Urinary bladder (tissue), 4 donors: ENCODE results near the gene RBMS1. TPM values are rescaled to one million over a fixed set of nuclear protein-coding genes. Genes with fewer than 3 reads are reported as not detected.

Source experiments
- DNase-seq: peaks from one replicate; pipeline ENCODE4 v3.0.0-alpha.2; 2015; ENCODE audit errors: extremely low spot score
- H3K27ac ChIP-seq: one replicate; pipeline ENCODE4 v1.5.1; 2013; ENCODE audit warnings: low read depth, mild to moderate bottlenecking, moderate library complexity
- H3K36me3 ChIP-seq: one replicate; pipeline ENCODE4 v1.6.1; 2013; ENCODE audit warnings: mild to moderate bottlenecking, moderate library complexity; ENCODE audit not compliant: insufficient read depth
- H3K4me1 ChIP-seq: one replicate; pipeline ENCODE4 v1.6.1; 2013; ENCODE audit warnings: mild to moderate bottlenecking, moderate library complexity; ENCODE audit not compliant: insufficient read depth
- H3K4me3 ChIP-seq: one replicate; pipeline ENCODE4 v1.5.1; 2013; ENCODE audit warnings: low read depth, low read length
- WGBS: extraction: QIAGEN DNeasy Blood & Tissue Kit; methylation state at CpG from one replicate; pipeline ENCODE4 v1.1.7; 2013; 5-methylcytosine and 5-hydroxymethylcytosine counted together
- polyA plus RNA-seq: library from polyadenylated mRNA; stranded (reverse); fragments of 200-250 nt; gene quantifications from one replicate; pipeline ENCODE4 v1.2.3, GENCODE V29; 2013
- total RNA-seq: library from RNA; depleted of rRNA; stranded (reverse); fragments of >200 nt; gene quantifications from one replicate; pipeline ENCODE4 v1.2.3, GENCODE V29; 2014
- donor health status: healthy with polysubstance abuse.
- donor health status: healthy.

RBMS1 gene
- total and polyA plus RNA-seq, 2 donors: 41.7 to 182 TPM

DNA sequence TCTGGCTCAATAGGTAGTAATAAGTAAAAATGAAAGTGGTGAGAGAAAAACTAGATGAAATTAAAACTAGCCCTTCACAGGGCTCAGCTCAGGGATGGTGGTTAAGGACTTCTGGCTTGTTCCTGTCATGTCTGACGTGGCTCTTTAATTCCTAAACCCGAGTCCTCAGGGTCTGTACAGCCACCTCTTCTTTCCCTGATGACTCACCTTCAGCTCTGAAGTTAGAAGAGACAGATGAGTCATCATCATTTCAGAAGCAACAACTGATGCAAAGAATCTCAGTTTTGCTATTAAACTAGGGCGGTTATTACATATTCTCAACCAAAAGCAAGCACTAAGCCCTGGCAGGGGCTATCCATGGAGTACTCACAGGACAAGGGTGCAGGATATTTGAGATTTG, 269.5 kb downstream of the RBMS1 start:
- Histone ChIP-seq H3K36me3 (no peaks in the 10 kb centered on the region), H3K4me3 (no peak overlapping the region), H3K27ac (no peak overlapping the region), H3K4me1 (no peaks in the 10 kb centered on the region)
- 50% methylated on average over 3 of the region's 3 CpGs for WGBS
- no peak for DNase-seq

DNA sequence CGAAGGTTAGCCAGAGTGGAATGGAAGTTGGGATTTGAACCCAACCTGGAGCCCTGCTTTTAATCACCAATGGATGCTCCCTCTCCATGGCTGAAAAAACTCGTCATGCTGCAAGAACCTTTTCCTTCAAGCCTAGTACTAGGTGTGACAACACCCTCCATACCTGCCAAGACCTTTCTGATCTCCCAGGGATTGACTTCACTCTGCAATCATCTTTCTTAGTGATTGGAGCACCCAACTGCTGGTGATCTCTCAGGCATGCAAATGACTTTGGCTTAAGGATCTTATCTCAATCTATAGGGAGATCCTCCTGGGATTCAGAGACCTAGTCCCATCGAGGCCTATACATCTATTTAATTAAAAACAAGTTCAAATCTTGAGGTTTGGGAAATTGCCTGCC, 270.0 kb downstream of the RBMS1 start:
- no peaks in the 10 kb centered on the region for H3K4me1 ChIP-seq
- H3K4me3 ChIP-seq: no peak overlapping the region
- WGBS: 88% methylated on average over 3 of the region's 3 CpGs
- H3K36me3 ChIP-seq: no peaks in the 10 kb centered on the region
- H3K27ac ChIP-seq: no peak overlapping the region
- DNase-seq: no peak

DNA sequence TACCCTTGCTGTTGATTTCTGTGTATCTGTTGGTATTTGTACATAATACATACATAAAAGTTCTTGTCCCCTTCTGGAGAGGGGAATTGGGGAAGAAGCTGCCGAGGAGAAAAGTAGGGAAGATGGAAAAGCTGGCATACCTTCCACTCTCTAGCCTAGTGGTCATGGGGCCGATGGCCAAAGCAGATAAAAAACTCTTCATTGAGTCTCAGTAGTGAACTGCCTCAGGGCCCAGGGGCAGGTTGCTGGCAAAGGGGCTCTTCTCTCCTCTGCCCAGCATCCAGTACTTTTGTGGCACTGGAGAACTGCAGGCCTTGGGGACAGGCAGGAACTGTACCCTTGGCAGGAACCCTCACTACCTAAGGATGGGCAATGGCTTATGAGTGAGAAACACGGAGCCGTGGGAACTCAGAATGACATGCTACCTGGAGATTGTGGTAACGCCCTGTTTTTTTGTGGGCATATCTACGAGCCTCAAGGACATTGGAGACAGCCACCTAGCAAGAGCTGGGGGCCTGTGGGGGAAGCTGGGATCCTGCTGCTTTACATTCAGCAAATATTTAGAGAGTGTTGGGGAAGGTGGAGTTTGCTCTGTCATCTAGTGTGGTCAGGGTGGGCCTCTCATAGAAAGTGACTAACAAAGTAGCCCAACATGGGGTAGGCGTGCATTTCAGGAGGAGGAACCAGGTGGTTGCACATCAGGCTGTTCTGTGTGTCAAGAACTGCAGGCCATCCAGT, 270.9 kb downstream of the RBMS1 start:
- Histone ChIP-seq H3K4me3 (no peak overlapping the region), H3K36me3 (no peaks in the 10 kb centered on the region), H3K27ac (no peak overlapping the region), H3K4me1 (no peaks in the 10 kb centered on the region)
- DNase-seq: no peak
- WGBS: 78% methylated on average over 7 of the region's 7 CpGs
